HTERT RPE-1 (cell line): ENCODE measurements around the gene SLC6A11.

Experiments used
- in situ Hi-C: fragments of 300-500 bp; cut with MboI; formaldehyde crosslinking; loops from 4 replicates; pipeline ENCODE4 v1.14.3; 2020; ENCODE audit warnings: low sequenced_read_pairs

SLC6A11 gene

DNA sequence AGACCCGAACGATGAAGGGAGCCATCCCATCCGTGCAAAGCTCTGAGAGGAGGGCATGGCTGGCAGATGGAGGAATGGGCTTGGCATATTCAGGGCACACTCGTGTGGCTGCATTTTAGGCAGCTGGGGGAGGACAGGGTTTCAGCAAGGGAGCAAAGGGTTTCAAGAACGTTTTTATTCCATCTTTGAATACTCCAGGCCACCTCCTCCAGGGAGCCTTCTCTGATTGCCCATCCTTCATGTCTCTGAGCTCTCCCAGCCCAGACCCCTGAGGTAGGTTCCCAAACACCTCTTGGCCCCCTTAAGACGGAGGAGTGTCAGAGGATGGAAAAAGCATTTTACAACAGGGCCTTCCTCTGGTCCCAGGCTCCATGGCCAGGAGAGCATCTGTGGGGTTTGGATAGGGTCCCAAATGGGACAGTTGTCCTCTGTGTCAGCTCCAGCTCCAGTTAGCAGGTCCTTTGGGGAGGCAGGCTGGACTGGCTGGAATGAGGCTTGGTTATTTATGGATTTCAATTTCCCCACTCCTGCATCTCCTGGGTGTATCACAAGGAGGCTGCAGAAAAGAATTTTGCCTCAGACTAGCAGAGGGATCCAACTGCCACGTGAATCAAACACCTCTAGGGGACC, 158.8 kb downstream of the SLC6A11 start:
- in situ Hi-C loops = no loop called here

- in situ Hi-C loops = no loop called here
Measured at GRCh38 chr3:10975695-10976234, 159.7 kb downstream of the SLC6A11 start.

DNA sequence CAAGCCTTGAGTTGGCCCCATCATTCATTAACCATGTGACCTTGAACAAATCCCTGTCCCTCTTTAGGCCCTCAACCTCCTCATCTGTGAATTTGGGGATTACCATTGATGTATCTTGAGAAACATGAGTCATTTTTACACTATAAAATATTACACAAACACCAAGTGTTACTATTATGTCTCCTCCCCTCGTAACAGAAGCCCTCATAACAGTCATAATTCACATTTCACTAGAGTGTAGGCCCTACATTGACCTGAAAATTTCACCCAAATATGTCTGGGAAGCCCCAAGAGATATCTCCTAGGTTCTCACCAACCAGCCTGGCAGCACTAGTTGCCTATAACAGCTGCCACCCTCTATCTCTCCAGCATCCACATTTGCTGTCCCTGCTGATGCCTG, 160.7 kb downstream of the SLC6A11 start:
- in situ Hi-C loops = no loop called here

GRCh38 chr3:10977892-10978510, 162.0 kb downstream of the SLC6A11 start:
- in situ Hi-C loops = no loop called here

GRCh38 chr3:10978956-10979355, 162.9 kb downstream of the SLC6A11 start:
- in situ Hi-C loops = no loop called here

DNA sequence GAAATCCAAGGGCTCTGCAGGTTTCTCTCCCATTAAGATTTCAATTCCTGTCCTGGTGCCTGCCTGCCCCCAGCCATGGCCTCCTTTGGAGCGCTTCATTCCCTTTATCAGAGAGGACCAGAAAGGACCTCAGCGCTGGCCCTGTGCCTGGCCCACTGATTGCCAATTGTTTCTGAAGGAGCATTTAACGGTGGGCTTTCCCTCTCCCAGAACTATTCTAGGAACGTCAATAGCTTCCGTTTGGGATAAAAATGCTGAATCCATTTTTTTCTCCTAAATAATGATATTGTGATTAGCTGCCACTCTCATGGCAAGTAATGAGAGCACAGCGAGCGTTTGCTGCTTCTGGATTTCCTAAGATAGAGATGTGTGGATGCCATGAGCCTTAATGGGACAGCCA, 164.3 kb downstream of the SLC6A11 start:
- in situ Hi-C loops = no loop called here

GRCh38 chr3:10981031-10981430, 165.0 kb downstream of the SLC6A11 start:
- in situ Hi-C loops = no loop called here

GRCh38 chr3:10981961-10982360, 165.9 kb downstream of the SLC6A11 start:
- in situ Hi-C loops = no loop called here

DNA sequence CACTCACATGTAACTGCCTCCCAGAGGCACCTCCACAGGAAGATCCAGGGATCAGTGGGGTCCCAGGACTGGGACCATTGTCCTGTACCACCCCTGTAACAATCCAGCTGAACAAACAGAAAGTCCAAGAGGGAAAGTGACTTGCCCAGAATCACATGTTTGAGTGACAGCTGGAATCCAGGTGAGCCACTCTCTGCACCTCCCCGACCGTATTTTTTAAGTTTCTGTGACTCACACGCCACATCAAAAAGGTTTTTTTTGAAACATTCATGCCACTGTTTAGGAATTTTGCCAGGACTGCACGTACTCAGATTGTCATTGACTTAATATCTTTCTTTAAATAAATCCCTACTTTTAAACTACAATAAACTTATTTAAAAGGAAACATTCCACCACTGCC, 166.8 kb downstream of the SLC6A11 start:
- in situ Hi-C loops = no loop called here

DNA sequence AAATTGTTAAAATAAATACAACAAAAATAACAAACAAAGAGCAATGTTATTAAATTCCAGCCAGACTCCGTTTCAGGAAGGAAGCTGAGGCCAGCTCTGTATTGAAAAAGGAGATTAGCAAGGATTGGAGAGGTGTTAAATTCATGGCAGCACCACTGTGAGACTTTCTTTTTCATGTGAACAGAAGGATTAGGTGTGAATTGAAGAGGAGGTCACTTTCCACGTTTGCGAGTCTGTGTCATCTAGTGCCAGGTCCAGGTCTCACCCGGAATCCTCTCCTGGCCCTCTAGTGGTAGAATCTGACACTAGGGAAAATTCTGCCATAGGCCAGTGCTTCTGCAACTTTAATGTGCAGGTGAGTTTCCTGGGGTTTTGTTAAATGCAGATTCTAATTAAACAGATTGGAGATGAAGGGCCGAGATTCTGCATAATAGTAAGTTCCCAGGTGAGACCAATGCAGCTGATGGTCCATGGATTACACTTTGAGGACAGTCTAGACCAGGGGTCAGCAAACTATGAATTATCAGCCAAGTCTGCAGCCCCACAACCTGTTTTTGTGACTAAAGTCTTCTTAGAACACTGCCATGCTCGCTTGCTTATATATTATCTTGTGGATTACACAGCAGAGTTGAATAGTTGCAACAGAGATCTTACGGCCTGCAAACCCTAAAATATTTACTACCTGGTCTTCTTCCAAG, 167.3 kb downstream of the SLC6A11 start:
- in situ Hi-C loops = no loop called here

DNA sequence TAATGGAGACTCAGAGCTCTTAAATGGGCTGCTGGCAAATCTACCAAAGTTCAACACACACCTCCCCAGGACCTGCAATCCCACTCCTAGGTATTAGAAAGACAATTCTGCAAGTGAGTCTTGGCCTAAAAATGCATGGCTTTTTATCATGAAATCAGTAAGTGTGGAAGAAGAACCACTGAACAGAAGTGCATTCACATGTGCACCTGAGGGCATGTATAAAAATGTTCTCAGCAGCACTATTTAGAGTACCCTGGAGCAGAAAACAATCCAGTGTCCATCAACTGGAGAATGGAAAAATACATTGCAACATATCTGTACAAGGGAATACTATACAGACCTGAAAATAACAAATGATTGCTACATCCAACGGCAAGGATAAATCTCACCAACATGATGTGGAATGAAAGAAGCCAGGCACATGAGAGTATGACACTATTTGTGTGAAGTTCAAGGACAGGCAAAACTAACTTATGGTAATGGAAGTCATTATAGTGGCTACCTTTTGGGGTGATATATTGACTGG, 168.4 kb downstream of the SLC6A11 start:
- in situ Hi-C loops = no loop called here

- in situ Hi-C loops = no loop called here
Measured at GRCh38 chr3:10985181-10985580, 169.2 kb downstream of the SLC6A11 start.

DNA sequence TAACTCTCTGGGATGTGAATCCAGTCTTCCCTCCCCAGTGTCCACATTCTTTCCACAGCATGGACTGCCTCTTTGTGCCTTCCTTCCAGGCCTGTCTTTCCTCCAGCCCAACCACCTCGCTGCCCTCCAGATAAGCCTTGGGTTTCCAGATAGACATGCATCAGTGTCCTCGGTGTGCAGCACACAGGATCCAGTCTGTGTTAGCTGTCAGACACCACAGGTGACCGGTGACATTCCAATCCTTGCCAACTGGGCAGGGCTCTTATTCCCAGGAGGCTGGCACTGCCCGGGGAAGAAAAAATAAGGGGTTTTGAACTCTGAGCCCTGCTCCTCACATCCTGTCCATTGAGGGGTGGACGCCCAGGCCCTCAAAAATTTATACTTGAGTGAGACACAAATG, 170.6 kb downstream of the SLC6A11 start:
- in situ Hi-C loops = no loop called here

GRCh38 chr3:10988001-10988665, 172.1 kb downstream of the SLC6A11 start:
- in situ Hi-C loops = no loop called here

DNA sequence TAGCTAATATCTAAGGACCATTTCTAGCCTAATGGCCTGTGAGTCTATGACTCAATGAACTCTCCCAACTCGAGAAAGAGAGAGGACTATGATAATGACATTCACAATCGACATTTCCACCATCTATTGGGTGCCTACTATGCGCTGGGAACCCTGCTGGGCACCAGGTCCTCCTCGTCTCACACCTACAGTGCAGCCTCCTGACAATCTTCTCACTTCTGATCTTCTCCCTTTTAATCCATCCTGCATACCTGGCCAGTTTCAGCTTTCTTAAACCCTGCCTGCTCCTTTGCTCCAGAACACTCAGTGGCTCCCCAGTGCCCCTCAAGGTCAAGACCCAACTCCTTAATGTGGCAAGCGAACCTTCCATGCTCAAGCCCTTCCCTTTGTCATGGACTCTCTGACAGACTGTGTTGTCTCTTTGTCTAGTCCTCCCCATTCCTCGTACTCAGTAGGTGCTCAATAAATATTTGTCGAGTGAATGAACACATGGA, 173.0 kb downstream of the SLC6A11 start:
- in situ Hi-C loops = no loop called here
